GM18907 (cell line): ENCODE data around the gene GFI1.
"Not testable (repeated sequence)": the region's sequence is repeated elsewhere in the genome, so short reads cannot be mapped to it uniquely, and the experiment has no call there.

Experiments
- ATAC-seq: cut with Tn5 transposase; IDR thresholded peaks from one replicate; pipeline ENCODE4 v1.9.1; 2021; ENCODE audit warnings: mild to moderate bottlenecking, moderate library complexity; ENCODE audit not compliant: unreplicated experiment

GFI1 gene

DNA sequence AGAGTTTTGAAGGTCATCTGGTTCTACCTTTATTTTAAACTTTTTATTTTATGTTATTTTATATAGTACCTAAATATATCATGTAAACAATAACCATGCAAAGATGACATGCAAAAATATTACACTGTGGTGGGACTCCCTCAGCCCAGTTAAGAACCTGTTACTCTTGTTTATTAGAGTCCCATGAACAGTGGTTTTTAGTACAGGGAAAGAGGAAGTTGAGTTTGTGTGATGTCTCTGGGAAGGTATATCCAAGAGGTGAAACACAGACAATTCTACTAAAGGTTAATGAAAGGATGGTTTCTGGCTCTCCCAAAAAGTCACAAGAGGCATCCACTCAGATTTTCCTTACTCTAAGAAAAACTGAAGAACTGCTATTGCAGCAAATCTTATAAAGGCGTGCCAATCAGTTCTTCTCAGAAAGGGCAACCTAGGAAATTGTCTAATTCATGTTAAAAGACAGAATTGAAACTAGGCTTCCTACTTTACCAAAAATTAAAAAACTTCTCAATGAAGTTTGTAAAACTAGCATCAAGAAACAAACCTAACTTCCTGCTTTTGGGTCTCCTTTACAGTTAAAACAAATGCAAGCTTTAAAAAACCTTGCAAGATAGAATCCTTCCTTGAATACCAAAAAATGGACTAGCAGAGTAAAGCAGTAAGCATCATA is 19.9 kb downstream of the GFI1 start:
- ATAC-seq: no peak

DNA sequence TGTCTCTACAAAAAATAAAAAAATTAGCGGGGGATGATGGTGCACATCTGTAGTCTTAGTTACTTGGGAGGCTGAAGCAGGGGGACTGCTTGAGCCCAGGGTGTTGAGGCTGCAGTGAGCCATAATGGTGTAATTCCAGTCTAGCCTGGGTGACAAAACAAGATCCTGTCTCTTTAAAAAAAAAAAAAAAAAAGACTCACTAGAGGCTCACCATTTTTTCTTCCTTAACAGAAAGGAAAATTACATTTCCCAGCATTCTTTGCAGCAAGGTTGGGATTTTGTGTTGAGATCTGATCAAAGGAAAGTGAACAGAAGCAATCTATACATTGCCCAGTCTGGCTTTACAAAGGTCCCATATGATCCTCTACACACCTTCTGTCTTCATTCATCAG is 21.5 kb downstream of the GFI1 start:
- no peak for ATAC-seq

DNA sequence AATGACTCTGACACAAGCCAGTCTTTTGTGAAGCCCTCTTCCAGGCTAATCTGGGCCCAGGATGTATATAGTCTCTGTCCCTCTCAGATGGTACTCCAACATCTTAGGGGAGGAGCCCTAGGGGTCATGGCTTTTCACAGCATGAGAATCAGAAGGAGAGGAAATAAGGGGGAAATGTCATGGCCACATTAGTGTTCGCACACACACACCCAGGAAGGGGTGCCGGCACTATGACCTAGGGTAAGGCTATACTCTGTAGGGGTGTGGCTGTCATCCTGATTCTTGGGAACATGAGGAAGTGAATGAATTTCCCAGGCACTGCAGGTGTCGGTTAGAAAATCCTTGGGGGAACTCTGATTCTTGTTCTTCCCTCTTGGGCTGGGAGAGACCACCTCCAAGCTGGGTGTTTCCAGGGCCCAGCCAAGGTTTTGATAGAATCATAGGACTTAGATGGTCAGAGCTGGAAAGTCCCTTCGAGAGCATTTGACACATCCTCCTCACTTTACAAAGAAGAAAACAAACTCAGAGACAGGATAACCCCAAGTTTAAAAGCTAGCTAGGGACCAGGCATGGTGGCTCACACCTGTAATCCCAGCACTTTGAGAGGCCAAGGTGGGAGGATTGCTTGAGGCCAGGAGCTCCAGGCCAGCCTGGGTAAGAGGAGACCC is 22.0 kb downstream of the GFI1 start:
- no peak for ATAC-seq

DNA sequence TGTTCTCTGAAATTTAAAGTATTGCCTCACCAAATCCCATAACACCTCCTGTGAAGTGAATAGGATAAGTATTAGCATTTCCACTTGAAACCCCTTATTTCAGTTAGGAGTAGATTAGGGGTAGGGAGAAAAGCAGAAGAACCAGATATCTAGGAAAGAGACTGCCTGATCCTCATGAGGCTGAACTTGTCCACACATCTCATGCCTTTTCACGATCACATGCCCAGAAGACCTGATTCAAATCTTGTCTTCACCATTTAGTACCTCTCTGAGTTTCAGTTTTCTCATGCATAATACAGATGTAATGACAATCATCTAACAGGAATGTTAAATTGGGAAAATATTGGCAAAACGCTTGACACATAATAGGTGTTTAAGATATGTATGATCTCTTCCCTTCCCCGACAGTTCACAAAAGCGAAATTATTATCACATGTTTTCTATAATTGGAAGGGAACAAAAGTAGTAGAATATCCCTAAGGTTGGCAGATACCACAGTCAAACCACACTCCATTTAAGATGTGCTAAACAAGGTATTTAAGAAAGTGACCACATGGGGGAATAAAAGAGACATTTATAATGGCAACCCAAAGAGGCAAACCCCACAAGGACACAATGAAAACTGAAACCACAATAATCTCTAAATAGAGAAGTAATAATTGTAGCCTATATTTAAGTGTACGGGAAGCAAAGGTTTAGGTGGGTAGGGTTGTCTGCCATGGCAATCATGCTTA is 25.2 kb downstream of the GFI1 start:
- ATAC-seq: peak; percentile 72

DNA sequence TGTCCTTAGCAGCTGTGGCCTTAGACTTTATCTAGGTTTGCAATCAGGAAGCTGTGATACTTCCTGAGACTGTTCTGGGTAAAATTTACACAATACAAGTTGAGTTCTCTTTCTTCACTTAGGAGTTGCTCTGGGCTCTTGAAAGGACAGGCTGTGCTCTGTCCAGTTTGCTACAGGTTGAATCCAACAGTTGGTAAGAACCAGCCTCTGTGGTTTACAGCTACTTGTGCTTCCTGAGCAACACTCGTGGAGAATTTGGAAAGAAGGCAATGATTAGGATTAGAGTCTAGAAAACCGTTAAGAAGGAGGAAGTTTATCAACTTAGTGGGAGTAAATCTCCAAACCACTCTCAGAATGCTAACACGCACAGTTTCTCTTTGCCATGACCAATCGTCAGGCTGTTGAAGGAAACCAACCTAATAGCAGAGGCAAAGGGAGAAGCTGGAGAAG is 26.8 kb downstream of the GFI1 start:
- ATAC-seq: no peak

DNA sequence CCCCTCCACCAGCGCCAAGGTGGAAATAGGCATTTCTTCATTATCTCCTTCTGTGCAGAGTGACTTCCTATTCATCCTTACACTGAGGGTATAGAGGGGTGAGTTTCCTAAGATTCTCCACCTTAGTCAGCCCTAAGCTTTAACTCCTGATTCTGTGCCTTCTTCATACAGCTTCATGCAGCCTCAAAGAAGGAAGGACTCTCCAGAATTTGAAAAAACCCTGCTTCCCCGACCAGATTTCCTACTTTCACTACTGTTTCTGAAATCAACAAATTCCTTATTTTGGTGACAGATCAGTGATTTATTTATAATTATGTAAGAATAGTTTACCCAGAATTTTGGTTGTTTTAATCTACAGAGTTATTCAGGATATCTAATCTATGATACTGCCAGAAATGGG is 28.6 kb downstream of the GFI1 start:
- ATAC-seq: no peak

DNA sequence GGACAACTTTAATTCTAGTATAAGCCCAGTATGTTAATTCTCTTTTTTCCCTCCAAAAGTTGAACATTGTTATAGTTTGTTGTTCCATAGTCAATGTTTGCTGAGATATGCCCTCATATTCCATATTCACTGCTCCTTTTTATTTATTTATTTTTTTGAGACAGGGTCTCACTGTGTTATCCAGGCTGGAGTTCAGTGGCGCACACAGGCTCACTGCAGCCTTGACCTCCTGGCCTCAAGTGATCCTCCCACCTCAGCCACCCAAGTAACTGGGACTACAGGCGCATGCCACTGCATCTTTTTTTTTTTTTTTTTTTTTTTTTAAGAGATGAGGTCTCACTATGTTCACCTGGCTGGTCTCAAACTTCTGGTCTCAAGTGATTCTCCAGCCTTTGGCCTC is 38.7 kb downstream of the GFI1 start:
- ATAC-seq: no peak

DNA sequence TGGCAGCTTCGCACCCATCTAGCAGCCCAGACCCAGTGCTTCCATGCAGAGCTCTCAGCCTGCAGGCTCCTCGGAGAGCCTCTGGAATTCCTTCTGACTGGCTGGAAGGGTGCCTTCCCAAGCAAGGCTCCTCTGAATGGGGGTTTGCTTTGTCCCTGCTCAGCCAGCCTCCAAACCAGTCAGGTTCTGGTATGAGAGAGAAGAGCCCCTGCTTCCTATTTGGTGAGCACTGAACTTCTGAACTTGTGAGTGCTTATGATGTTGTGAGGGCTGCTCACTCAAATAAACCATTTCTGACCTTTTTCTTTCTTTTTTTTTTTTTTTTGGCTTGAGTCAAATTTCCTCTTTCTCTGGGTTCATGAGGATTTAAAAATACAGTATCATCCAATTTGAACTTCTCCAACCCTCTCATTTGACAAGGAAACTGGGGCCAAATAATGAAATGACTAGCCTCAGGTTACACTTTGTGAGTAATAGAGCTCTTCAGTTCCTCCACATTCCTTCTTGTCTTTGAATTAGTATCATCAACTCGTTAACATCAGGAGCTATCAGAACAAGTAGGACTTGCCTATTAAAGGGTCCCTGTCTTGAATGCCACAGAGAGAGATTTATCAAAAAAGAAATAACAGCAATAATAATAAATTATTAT is 39.6 kb downstream of the GFI1 start:
- ATAC-seq: no peak

DNA sequence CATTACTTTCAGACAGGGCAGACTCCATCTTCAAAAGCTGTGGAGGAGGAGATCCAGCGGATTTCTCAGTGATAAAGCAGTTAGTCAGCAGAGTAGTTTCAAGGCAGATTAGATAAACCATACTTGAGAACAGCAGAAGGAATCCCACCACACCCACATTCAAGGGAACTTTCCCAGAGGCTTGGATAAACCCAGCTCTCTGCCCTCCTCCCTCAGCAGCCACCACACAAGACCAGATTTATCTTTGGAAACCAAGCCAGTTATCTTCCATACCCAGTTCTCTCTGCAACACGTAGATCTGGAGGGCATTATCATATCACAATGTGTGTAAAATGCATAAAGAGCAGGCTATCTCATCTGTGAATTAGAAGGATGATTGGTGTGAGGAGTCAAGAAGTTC is 40.2 kb downstream of the GFI1 start:
- ATAC-seq: no peak

DNA sequence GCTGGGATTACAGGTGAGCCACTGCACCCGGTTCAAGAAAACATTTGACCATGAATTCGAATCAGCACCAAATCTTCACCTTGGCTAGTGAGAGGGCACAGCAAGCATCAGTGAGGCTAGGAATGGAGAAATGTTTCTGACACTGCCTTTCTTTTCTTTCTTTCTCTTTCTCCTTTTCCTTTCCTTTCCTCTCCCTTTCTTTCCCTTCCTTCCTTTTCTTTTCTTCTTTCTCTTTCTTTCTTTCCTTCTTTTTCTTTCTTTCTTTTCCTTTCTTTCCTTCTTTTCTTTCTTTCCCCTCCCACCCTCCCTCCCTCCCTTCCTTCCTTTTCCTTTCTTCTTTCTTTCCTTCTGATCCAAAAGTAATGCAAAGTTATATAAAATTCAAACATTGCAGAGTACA is 40.9 kb downstream of the GFI1 start:
- ATAC-seq: no peak

DNA sequence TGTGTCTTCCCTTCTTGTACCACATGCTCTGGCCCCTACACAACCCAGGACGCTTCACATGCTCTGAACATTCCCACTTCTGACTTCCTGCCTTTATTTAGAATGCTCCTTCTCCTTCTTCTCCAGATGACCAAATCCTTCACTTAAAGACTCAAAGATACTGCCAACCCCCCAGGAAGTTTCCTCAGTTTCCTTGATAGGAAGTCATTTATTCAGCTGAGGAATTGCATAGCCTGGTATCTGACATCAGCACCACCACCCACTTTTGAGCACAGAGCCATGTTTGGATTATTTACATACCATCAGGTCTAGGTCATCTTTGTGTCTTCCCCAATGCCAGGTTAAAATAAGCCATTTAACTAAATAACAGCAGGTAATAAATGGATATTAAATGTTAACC is 42.4 kb downstream of the GFI1 start:
- ATAC-seq: no peak

DNA sequence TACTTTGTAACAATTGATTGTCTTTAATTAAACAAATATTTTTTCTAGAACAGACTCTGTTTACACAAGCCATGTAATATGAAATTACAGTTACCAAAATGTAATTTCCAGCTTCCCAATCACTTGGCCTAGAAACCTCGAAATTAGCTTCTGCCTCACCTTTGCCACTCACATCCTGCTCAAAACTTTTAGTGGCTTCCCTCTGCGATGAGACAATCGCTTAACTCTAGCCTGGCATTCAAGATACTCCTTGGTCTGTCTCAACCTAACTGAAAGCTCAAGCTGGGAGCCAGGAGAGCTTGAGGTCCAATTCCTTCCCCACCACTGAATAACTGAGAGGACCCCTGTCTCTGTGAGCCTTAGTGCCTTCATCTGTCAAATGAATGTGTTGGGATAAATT is 42.8 kb downstream of the GFI1 start:
- ATAC-seq: no peak

DNA sequence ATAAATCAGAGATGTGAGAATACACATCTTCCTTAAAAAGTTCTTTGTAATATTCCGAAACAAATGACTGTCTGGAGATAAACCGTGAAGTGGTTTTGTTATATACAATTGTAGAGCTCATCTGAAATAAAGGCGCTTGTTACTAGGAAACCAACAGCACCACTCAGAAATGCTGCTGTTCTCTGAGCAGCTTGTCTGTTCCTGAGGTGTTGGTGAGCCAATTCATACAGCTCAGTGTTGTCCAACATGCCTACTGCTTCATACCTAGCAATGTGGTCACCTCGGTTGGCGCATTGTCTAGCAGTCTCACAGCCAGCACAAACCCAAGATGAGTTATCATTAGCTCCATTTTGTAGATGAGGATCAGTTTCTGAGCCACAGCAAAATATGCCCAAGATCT is 44.4 kb downstream of the GFI1 start:
- no peak for ATAC-seq

DNA sequence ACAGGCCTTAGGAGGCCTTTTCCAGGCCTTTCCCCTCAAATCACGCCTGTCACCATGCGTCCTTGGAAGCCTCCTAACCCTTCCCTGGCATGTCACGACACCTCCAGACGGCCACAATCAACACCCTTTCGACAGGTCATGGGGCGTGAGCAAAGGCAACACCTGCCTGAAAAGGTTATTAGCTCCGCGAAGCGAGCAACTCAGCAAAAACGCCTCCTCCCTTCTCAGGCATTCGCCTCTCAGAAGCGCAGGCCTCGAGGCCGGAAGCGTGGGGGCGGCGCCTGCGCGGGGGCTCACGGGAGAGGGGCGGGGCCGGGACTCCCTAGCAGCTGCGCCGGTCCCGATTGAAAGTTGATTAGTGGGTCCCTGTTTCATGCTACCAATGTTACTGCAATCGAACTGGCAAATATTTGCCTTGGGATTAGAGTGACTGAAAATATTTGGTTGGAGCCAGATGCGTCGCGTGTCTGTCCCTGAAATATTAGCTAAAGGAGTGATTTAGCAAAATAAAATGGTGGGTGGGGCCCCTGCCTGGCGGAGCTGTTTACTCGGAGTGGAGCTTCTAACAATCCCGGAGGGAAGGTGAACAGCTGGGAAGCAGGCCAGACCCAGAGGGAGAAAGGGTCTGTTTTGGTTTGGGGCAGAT is 44.9 kb downstream of the GFI1 start:
- no peak for ATAC-seq

DNA sequence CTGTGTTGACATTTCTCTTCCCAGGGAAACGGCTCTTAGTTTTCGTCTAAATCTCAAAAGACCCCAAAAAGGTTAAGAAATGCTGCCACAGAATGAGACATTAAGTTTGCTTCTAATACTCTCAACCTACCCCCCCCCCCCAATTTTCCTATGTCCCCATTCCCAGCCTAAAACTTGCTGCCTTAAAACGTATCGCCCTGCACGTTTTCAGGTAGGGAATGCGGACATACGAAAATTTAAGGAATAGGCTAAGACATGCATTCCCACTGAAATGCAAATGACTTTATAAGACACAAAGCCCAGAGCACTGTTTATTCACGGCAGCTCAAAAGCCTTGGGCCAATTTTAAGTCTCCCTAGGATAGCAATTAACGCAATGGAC is 45.4 kb downstream of the GFI1 start:
- ATAC-seq: no peak

DNA sequence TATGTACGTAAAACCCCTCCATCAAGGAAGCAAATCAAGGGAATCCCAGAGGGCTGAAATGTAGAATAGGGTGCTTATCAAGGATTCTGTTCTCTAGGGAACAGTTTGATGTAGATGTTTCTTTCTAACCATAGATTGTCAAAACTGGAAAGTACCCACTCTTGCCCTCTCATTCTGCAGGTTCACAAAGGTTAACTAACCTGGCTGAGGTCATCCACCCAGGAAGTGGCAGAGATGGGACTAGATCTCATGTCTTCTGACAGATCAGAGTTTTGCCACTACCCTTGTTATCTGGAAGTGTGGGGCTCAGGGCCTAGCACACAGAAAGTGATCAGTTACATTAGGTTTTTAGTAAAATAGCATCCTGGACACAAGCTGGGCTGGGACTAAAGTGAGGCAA is 47.4 kb downstream of the GFI1 start:
- peak; percentile 57 for ATAC-seq

DNA sequence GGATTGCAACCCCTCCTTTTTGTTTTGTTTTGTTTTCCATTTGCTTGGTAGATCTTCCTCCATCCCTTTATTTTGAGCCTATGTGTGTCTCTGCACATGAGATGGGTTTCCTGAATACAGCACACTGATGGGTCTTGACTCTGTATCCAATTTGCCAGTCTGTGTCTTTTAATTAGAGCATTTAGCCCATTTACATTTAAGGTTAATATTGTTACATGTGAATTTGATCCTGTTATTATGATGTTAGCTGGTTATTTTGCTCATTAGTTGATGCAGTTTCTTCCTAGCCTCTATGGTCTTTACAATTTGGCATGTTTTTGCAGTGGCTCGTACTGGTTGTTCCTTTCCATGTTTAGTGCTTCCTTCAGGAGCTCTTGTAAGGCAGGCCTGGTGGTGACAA is 52.2 kb downstream of the GFI1 start:
- ATAC-seq: not testable (repeated sequence)

DNA sequence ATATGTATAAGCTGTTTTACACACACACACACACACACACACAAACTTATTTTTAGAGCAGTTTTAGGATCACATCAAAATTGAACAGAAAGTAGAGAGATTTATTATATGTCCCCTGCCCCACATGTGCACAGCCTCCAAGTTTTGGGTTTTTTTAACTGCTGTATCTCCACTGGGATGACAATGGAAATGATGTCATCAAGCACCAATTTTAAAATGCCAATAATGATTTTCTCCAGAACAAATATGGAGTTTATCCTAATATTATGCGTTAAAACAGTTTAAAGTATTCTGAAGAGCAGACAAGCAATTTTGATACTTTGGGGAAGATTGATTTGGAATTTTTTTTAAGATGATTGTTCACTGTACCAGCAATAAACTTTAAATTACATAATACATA is 56.7 kb downstream of the GFI1 start:
- ATAC-seq: no peak

DNA sequence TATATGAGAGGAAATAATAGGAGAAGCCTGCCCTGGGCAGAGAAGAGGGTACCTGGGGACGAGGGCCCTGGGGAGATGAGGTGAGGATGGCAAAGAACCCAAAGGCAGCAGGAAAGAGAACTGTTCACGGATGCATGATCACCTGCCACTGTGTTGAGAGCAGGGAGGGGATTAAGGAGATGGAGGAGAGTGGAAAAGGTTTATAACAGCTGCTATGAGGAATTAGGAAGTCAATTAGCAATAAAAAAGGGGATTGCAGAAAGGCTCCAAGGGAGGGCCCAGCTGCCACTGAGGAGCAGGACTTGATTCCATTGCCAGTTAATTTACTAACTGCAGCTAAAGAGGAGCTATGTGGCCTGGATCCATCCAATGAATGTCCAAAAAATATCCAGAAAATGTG is 61.1 kb downstream of the GFI1 start:
- no peak for ATAC-seq
